HL-60 (cell line): ENCODE measurements around the gene SMAD2.

ENCODE experiments used
- POLR2AphosphoS5 ChIP-seq: IDR thresholded peaks from 2 replicates; pipeline ENCODE4 v1.6.1; 2012; ENCODE audit warnings: low read depth
- TF ChIP-seq, protein P1 (sequence below): IDR thresholded peaks from one replicate; pipeline ENCODE4 v1.5.1; 2011; ENCODE audit warnings: low read length, control low read depth, inconsistent platforms; ENCODE audit not compliant: insufficient read depth
- TF ChIP-seq, protein P2 (sequence below): IDR thresholded peaks from 2 replicates; pipeline ENCODE4 v1.6.1; 2012; ENCODE audit warnings: low read depth; ENCODE audit not compliant: insufficient replicate concordance

DNA sequence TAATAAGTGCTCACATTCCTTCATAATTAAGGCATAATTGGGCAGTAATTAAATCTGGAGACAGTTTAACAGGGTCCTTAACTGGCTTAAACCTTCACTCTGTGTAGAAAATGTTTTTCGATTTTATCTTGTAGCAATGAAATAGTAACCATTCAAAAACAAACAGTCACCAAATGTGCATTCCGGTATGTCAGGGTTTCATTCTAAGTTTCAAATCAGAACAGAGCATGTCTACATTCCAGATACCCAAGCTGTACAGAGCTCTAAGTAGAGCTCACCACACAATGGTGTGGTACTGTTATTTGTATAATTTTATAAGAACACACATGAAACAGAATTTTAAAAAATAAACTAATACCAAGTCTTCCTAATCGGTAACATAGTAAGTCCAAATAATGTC, 52.6 kb downstream of the SMAD2 start:
- TF ChIP-seq POLR2AphosphoS5, result no peak
- TF ChIP-seq, protein P1, sequence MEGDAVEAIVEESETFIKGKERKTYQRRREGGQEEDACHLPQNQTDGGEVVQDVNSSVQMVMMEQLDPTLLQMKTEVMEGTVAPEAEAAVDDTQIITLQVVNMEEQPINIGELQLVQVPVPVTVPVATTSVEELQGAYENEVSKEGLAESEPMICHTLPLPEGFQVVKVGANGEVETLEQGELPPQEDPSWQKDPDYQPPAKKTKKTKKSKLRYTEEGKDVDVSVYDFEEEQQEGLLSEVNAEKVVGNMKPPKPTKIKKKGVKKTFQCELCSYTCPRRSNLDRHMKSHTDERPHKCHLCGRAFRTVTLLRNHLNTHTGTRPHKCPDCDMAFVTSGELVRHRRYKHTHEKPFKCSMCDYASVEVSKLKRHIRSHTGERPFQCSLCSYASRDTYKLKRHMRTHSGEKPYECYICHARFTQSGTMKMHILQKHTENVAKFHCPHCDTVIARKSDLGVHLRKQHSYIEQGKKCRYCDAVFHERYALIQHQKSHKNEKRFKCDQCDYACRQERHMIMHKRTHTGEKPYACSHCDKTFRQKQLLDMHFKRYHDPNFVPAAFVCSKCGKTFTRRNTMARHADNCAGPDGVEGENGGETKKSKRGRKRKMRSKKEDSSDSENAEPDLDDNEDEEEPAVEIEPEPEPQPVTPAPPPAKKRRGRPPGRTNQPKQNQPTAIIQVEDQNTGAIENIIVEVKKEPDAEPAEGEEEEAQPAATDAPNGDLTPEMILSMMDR, result no peak
- TF ChIP-seq, protein P2, sequence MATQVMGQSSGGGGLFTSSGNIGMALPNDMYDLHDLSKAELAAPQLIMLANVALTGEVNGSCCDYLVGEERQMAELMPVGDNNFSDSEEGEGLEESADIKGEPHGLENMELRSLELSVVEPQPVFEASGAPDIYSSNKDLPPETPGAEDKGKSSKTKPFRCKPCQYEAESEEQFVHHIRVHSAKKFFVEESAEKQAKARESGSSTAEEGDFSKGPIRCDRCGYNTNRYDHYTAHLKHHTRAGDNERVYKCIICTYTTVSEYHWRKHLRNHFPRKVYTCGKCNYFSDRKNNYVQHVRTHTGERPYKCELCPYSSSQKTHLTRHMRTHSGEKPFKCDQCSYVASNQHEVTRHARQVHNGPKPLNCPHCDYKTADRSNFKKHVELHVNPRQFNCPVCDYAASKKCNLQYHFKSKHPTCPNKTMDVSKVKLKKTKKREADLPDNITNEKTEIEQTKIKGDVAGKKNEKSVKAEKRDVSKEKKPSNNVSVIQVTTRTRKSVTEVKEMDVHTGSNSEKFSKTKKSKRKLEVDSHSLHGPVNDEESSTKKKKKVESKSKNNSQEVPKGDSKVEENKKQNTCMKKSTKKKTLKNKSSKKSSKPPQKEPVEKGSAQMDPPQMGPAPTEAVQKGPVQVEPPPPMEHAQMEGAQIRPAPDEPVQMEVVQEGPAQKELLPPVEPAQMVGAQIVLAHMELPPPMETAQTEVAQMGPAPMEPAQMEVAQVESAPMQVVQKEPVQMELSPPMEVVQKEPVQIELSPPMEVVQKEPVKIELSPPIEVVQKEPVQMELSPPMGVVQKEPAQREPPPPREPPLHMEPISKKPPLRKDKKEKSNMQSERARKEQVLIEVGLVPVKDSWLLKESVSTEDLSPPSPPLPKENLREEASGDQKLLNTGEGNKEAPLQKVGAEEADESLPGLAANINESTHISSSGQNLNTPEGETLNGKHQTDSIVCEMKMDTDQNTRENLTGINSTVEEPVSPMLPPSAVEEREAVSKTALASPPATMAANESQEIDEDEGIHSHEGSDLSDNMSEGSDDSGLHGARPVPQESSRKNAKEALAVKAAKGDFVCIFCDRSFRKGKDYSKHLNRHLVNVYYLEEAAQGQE, result no peak
